Central memory CD4-positive, alpha-beta T cell (primary cell): ENCODE results near the gene DNMBP.
"Not testable (repeated sequence)": the region's sequence is repeated elsewhere in the genome, so short reads cannot be mapped to it uniquely, and the experiment has no call there.

Experiments used
- DNase-seq: peaks from one replicate; pipeline ENCODE4 v3.0.0; 2022

DNMBP gene

DNA sequence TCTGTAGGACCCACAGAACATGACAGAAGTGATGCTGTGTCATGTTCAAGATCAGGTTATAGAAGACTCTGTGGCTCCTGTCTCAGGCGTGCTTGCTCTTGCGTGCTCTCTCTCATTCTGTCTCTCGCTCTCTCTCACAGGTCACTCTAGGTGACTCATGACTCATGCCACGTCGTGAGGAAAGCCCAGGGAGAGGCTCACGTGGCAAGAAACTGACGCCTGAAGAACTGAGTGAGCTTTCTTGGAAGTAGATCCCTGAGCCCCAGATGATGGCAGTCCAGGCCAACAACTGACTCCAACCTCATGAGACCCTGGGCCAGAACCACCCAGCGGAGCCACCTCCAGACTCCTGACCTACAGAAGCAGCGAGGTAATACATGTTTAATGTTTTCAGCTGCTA is 103.3 kb downstream of the DNMBP start:
- no peak for DNase-seq

GRCh38 chr10:99905971-99906370 is 103.8 kb downstream of the DNMBP start:
- DNase-seq = no peak

GRCh38 chr10:99895867-99896266 is 113.9 kb downstream of the DNMBP start:
- no peak for DNase-seq

DNA sequence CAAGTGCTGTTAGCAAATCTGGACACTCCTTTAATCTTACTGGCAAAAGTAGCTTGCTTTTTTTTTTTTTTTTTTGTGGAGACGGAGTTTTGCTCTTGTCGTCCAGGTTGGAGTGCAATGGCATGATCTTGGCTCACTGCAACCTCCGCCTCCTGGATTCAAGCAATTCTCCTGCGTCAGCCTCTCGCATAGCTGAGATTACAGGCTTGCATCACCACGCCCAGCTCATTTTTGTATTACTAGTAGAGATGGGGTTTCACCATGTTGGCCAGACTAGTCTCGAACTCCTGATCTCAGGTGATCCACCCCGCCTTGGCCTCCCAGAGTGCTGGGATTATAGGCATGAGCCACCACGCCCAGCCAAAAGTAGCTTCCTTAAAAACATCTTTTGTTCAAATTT is 114.7 kb downstream of the DNMBP start:
- not testable (repeated sequence) for DNase-seq

DNA sequence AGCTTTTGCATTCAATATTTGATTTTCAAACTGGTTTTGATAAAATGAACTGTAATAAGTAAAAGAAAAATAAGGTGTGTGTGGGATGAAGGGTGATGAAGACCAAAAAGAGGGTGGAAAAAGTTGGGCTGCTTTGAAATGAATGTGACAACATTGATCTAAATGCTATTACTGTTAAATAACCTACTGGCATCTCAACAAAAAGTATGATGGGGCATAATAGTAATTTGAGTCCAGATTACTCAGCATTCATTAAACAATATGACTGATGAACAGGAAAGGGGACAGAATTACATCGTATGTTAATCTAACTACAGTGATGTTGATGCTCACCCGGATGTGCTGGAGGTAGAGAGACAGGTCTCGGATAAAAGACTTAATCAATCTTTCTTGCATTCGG is 115.1 kb downstream of the DNMBP start:
- no peak for DNase-seq

- DNase-seq = no peak
These were observed 121.1 kb downstream of the DNMBP start for GRCh38 chr10:99888622-99889021.

- DNase-seq = no peak
These were observed 126.2 kb downstream of the DNMBP start for GRCh38 chr10:99883523-99883922.

DNA sequence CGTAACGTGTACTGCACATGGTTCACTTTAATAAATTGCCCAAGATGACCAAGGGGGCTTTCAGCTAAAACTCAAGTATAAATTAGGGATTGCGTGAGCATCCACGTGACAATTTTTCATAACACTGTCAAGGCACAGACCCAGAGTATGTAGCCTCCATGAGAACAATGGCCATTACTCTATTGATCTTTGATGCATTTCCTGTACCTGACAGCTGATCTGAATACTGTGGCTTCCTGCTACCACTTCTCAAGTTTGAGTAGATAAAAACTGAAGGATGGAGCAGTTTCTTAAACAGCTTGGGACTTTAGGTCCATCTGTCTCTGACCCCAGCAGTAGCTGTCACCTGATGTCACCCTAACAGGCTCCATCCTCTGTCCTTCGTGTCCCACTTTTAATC is 128.4 kb downstream of the DNMBP start:
- no peak for DNase-seq

DNA sequence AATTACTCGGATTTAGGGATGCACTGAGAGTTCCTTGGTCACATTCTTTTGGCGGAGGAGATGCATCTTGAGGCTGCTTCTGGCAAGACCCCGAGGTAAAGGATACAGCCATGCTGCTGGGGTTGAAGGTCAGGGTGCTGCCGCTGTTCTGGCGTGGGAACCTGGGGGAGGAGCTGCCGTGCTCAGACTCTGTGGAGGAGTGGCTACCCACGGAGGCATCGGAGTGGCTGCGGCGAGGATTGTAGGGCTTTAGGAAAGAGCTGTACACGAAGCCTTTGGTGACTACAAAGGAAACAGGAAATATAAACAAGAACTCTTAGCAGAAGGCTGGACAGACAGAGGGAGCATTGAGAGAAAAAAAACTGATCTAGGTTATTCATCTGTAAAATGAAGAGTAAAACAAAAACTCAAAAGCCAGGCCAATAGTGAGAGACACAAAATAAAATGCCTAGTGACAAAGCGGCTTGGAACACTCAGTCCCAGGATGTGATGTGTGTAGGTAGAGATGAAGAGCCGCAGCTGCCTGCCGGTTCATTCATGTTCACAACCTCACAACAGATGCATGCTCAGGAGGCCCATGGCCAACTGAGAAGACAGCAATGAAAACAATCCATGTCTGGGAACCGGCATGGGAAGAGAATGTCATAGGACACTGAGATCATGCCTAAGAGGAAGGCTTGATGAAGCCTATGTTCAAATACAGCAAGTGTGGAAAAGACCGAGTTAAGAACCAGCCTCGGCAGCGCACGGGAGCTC is 129.5 kb downstream of the DNMBP start:
- no peak for DNase-seq

- no peak for DNase-seq
These were observed 134.3 kb downstream of the DNMBP start for GRCh38 chr10:99875473-99875872.

DNA sequence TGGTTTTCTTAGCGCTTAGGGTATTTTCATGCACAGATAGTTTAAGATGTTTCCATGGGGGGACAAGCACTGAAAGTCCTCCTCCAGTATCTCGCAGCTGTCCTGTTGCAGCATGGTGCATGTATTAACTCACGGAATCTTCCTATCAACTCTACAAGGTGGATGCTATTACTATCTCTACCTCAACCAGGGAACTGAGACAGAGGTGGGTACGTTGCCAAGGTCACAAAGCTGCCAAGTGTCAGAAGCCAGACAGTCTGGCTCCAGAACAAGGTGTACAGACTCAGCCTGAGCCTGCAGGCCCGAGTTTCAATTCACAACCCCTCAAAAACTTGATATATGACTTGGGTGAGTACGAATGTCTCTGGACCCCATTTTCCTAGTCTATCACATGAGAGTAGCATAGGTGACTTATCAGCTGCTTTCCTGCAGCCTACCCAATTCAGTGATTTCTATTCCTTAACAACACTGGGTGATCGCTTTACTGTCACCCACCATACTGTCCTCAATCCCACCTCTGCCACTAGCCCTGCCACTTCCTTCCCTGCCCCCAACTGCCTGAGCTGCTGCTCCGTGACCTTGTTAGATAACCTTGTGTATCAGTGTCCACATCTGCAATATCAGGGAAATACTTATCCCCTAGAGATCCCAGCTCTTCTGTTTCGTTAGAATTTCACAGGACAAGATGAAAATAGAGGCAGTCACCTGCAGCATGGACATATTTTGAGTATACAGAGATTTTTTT is 135.2 kb downstream of the DNMBP start:
- DNase-seq = no peak

DNA sequence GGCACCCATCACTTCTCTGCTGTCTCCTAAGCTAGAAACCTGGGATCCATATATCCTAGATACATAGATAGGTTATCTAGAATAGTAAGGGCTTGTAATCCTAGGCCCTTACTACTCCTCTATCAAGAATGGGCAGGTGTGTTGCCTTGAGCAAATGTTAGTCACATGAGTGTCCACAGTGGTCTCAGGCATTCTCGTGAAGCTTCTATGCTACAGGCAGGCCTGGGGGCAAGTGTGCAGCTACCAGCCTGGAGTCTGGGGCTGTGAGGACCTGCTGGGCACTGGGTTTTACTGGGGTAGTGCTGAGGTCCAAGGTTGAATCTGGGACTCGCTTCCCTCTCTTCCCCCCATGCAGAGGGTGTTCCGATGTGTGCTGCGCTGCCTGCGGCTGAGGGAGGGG is 135.9 kb downstream of the DNMBP start:
- DNase-seq = no peak

DNA sequence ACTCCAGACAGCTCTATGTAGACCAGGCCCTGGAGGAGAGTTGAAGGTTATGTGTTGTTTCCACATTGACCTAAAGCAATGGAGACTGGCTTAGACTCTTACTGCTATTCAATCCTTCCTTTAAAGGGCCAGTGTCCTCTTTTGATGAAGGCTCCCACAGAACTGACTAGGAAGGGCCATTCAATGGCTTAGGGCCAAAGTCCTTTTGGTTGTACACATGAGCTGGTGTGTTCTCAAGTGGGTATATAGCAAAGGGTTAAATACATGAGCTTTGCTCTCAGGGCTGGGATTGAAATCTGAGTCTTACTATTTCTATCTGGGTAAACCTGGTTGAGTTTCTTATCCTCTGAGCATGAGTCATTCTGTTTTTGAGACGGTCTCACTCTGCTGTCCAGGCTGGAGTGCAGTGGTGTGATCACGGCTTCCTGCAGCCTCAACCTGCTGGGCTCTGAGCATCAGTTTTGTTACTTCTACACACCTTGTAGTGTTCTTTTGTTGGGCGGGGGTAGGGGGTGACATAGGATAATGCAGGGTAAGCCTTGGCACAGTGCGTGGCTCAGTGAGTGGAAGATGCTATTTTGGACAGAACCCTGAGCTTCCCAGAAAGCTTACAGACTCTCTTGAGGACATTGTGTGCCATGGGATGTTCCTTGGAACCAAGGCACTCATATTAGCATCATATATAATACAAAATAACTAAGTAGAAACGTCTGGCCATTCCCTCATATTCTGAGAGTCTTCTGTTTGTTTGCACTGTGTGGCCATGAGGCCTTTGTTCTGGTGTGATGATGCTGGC is 137.2 kb downstream of the DNMBP start:
- DNase-seq = no peak

DNA sequence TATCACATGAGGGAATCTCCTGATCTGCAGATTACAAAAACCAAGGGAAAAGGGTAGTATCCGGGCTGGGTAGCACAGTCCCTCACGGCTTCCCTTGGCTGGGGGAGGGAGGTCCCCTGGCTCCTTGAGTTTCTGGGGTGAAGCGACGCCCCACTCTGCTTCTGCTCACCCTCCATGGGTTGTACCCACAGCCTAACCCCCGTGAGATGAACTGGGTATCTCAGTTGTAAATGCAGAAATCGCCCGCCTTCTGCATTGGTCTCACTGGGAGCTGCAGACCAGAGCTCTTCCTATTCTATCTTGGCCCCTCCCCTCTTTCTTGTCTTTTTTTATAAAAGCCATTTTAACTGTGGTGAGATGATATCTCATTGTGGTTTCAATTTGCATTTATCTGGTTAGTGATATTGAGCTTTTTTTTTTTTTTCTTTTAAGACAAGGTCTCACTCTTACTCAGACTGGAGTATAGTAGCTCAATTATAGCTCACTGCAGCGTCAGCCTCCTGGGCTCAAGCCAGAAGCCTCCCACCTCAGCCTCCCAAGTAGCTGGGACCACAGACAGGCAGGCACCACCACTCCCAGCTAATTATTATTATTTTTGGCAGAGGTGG is 139.5 kb downstream of the DNMBP start:
- peak; percentile 76 for DNase-seq

DNA sequence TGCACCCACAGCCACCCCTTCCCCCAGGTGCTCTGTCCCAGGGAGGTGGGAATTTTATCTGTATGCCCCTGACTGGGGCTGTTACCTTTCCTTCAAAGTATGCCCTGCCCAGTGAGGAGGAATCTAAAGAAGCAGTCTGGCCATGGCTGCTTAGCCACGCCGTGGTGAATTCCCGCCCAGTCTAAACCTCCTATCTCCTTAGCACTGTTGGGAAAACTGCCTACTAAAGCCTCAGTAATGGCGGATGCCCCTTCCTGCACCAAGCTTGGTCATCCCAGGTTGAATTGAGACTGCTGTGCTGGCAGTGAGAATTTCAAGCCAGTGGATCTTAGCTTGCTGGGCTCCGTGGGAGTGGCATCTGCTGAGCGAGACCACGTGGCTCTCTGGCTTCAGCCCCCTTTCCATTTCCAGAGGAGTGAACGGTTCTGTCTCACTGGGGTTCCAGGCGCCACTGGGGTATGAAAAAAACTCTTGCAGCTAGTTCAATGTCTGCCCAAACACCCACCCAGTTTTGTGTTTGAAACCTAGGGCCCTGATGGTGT is 140.1 kb downstream of the DNMBP start:
- no peak for DNase-seq

GRCh38 chr10:99867250-99867649 is 142.5 kb downstream of the DNMBP start:
- not testable (repeated sequence) for DNase-seq

DNA sequence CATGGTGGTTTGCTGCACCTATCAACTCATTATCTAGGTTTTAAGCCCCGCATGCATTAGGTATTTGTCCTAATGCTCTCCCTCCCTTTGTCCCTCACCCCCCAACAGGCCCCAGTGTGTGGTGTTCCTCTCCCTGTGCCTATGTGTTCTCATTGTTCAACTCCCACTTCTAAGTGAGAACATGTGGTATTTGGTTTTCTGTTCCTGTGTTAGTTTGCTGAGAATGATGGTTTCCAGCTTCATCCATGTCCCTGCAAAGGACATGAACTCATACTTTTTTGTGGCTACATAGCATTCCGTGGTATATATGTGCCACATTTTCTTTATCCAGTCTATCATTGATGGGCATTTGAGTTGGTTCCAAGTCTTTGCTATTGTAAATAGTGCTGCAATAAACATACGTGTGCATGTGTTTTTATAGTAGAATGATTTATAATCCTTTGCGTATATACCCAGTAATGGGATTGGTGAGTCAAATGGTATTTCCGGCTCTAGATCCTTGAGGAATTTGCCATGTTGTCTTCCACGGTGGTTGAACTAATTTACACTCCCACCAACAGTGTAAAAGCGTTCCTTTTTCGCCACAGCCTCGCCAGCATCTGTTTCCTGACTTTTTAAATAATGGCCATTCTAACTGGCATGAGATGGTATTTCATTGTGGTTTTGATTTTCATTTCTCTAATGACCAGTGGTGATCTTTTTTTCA is 146.1 kb downstream of the DNMBP start:
- not testable (repeated sequence) for DNase-seq

DNA sequence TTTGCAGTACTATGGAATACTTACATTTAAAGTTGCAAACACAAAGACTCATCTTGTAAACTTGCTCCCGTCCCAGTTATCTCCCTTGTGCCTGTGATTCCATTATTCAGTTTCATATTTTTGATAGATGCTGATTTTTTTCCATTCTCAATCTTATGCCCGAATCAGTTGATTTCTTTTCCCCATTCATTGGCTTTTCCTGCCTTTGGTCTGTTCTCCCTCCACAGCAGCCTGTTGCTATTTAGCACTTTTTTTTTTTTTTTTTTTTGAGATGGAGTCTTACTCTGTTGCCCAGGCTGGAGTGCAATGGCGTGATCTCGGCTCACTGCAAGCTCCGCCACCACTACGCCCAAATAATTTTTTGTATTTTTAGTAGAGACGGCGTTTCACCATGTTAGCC is 149.3 kb downstream of the DNMBP start:
- no peak for DNase-seq

- DNase-seq = no peak
These were observed 150.2 kb downstream of the DNMBP start for GRCh38 chr10:99859585-99859984.

GRCh38 chr10:99858849-99859248 is 150.9 kb downstream of the DNMBP start:
- no peak for DNase-seq

DNA sequence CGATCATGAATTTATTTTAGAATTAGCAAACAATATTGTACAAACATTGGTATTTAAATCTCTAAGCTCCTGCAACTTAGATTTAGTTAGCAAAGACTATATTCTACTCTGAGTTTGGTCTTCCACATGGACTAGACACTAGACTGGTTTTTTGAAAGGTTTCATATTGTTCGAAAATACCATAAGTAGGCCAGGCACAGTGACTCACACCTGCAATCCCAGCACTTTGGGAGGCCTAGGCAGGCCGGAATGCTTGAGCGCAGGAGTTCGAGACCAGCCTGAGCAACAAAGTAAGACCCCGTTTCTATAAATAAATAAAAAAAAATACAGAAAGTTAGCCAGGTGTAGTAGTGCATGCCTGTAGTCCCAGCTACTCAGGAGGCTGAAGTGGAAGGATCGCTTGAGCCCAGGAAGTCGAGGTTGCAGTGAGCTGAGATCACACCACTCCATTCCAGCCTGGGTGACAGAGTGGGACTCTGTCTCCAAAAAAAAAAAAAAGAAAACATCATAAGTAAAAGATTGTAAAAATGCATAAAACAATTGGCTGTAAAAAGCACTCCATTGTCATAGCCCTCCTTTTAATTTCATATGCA is 154.2 kb downstream of the DNMBP start:
- no peak for DNase-seq

DNA sequence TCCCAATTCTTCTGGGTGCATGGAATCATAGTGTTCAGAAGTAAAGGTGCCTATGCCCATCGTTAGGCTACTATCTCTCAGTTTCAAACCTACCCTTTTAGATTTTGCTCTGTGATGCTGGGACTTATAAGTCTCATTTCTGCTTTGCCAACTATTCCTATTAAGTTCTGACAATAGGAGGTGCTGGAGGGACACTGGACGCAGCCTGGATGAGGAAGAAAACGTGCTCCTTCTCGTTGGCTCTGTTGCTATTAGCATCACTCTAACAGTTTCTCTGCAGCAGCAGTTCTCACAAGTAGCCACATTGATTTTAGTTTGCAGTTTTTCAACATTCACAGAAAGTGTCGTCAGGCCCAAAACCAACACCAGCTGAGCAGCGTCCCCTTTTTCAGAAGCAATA is 154.9 kb downstream of the DNMBP start:
- DNase-seq = no peak
